Cardiac muscle cell (in vitro differentiated cells and primary cell): Measurements from ENCODE around the gene CCDC178. TPM values are rescaled to one million over a fixed set of nuclear protein-coding genes. Genes with fewer than 3 reads are reported as not detected.
"Not testable (repeated sequence)": the region's sequence is repeated elsewhere in the genome, so short reads cannot be mapped to it uniquely, and the experiment has no call there.

Source experiments
- DNase-seq, 2 donors: peaks; one replicate each; pipeline versions ENCODE4 v3.0.0 to v3.0.0-alpha.2; 2010 to 2017; ENCODE audit warnings: low read depth in 1 of 2, low spot score in 1 of 2
- H3K27ac ChIP-seq: fragments of 200-600 bp; sonication (generic); 2 replicates; pipeline ENCODE4 v1.5.1; 2016
- H3K27me3 ChIP-seq: fragments of 200-600 bp; sonication (generic); 2 replicates; pipeline ENCODE4 v1.6.0; 2016; ENCODE audit warnings: control low read depth
- H3K36me3 ChIP-seq: fragments of 200-600 bp; sonication (generic); 2 replicates; pipeline ENCODE4 v1.5.1; 2016; ENCODE audit warnings: control low read depth
- H3K4me1 ChIP-seq: fragments of 200-600 bp; sonication (generic); 2 replicates; pipeline ENCODE4 v1.8.1; 2017; ENCODE audit warnings: low read depth, mild to moderate bottlenecking, mixed run types
- H3K4me3 ChIP-seq: fragments of 200-600 bp; sonication (generic); 2 replicates; pipeline ENCODE4 v1.5.1; 2016; ENCODE audit warnings: mild to moderate bottlenecking
- H3K9me3 ChIP-seq: fragments of 200-600 bp; sonication (generic); 2 replicates; pipeline ENCODE4 v1.5.1; 2017; ENCODE audit warnings: low read depth, mild to moderate bottlenecking, control low read depth
- polyA plus RNA-seq: library from polyadenylated mRNA; unstranded; fragments of >200 nt; fragmentation: Nextera tagmentation; extraction: Ambion mirVana; gene quantifications from 2 replicates; pipeline ENCODE4 v1.2.1, GENCODE V29; 2016
- total RNA-seq: library from RNA; depleted of rRNA; stranded (reverse); fragments of >200 nt; gene quantifications from 2 replicates; pipeline ENCODE4 v1.2.3, GENCODE V29; 2016
- TF ChIP-seq, protein P1 (sequence below): IDR thresholded peaks from 2 replicates; pipeline ENCODE4 v1.5.1; 2012; ENCODE audit warnings: low read depth, mild to moderate bottlenecking, low read length

Gene CCDC178
- total and polyA plus RNA-seq, 2 experiments from 2014 or later = 0.82 TPM; not detected in 1

DNA sequence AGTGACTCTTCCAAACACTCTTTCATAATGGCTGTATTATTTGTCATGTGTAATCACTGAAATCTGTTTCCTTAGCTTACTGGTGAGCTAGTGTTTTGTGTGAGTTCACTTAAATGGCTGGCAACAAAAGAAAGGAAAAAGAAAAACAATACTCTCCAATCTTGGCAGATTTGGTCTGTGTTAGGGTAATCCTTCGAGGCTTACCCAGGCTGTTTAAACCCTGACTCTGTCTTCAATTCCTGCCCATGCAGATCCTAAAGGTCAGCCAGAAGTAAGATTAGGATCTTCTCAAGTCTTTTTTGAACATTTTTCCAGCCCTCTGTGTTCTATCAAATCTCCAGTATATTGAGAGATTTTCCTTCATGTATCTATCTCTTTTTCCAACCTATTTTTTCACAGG lies 85.3 kb downstream of the CCDC178 start:
- H3K4me1 ChIP-seq = no peaks in the 10 kb centered on the region
- H3K27ac ChIP-seq = no peak overlapping the region
- no peak for DNase-seq
- TF ChIP-seq, protein P1, sequence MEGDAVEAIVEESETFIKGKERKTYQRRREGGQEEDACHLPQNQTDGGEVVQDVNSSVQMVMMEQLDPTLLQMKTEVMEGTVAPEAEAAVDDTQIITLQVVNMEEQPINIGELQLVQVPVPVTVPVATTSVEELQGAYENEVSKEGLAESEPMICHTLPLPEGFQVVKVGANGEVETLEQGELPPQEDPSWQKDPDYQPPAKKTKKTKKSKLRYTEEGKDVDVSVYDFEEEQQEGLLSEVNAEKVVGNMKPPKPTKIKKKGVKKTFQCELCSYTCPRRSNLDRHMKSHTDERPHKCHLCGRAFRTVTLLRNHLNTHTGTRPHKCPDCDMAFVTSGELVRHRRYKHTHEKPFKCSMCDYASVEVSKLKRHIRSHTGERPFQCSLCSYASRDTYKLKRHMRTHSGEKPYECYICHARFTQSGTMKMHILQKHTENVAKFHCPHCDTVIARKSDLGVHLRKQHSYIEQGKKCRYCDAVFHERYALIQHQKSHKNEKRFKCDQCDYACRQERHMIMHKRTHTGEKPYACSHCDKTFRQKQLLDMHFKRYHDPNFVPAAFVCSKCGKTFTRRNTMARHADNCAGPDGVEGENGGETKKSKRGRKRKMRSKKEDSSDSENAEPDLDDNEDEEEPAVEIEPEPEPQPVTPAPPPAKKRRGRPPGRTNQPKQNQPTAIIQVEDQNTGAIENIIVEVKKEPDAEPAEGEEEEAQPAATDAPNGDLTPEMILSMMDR = no peak
- H3K9me3 ChIP-seq = no peaks in the 10 kb centered on the region
- no peaks in the 10 kb centered on the region for H3K36me3 ChIP-seq
- H3K4me3 ChIP-seq = no peak overlapping the region
- H3K27me3 ChIP-seq = no peaks in the 10 kb centered on the region

DNA sequence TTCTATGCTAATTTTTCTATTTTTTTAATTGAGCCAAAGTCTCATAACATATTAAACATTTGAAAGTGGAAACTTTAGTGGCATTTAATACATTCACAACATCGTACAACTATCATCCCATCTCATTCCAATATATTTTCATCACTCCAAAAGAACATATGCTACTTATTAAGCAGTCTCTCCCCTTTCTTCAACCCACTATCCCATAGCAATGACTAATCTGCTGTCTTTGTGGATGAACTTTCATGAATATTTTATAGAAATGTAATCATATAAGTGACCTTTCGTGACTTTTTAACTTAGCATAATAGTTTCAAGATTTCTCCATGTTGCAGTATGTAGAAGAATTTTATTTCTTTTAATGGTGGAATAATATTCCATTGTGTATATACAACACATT lies 90.3 kb downstream of the CCDC178 start:
- Histone ChIP-seq H3K4me3 (no peak overlapping the region), H3K9me3 (no peaks in the 10 kb centered on the region), H3K36me3 (no peaks in the 10 kb centered on the region), H3K27me3 (no peaks in the 10 kb centered on the region), H3K27ac (no peak overlapping the region), H3K4me1 (no peaks in the 10 kb centered on the region)
- TF ChIP-seq, protein P1 = no peak
- no peak for DNase-seq

DNA sequence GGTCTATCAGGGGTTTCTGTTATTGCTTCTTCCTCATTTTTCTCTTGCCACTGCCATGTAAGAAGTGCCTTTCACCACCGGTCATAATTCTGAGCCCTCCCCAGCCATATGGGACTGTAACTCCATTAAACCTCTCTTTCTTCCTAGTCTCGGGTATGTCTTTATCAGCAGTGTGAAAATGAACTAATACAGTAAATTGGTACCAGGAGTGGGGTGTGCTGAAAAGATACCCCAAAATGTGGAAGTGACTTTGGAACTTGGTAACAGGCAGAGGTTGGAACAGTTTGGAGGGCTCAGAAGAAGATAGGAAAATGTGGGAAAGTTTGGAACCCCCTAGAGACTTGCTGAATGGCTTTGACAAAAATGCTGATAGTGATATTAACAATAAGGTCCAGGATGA lies 100.8 kb downstream of the CCDC178 start:
- DNase-seq, H3K4me1 ChIP-seq, H3K36me3 ChIP-seq, H3K27me3 ChIP-seq, H3K4me3 ChIP-seq, H3K27ac ChIP-seq, H3K9me3 ChIP-seq: not testable (repeated sequence)

DNA sequence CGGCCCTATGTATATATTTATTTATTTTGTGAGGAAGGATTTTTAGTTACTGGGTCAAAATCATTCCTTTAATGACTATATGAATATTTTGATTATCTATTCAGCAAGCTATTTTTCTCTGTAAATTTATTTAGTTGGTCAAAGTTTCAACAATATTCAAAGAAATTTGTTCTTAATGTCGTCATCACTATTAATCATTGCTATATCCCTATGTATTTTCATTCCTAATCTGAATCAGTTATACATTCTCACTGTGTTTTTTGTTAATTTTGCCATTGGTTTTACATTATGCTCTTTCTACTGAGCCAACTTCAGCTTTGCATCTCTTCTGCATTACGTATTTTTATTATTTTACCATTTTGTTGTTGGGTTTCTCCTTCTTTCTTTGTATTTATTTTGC lies 105.7 kb downstream of the CCDC178 start:
- TF ChIP-seq, protein P1 = no peak
- no peaks in the 10 kb centered on the region for H3K36me3 ChIP-seq
- H3K27ac ChIP-seq = no peak overlapping the region
- no peak for DNase-seq
- H3K4me3 ChIP-seq = no peak overlapping the region
- H3K9me3 ChIP-seq = no peaks in the 10 kb centered on the region
- no peaks in the 10 kb centered on the region for H3K27me3 ChIP-seq
- H3K4me1 ChIP-seq = no peaks in the 10 kb centered on the region

DNA sequence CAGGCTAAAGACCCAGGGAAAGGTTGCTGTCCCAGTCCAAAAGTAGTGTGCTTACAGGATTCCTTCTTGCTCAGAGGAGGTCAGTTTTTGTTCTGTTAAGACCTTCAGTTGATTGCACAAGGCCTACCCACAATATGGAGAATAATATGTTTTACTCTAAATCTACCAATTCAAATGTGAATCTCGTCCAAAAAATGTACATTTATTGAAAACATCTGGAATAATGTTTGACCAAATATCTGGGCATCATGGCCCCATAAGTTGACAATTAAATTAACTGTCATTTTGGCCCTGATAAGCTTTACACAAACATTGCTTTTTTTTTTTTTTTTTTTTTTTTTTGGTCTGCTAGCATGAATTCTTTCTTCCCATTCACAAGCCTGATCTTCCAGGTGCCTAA lies 109.8 kb downstream of the CCDC178 start:
- no peak for DNase-seq
- Histone ChIP-seq H3K4me1 (no peaks in the 10 kb centered on the region), H3K27ac (no peak overlapping the region), H3K9me3 (no peaks in the 10 kb centered on the region), H3K4me3 (no peak overlapping the region), H3K36me3 (no peaks in the 10 kb centered on the region), H3K27me3 (no peaks in the 10 kb centered on the region)
- TF ChIP-seq, protein P1 = no peak

DNA sequence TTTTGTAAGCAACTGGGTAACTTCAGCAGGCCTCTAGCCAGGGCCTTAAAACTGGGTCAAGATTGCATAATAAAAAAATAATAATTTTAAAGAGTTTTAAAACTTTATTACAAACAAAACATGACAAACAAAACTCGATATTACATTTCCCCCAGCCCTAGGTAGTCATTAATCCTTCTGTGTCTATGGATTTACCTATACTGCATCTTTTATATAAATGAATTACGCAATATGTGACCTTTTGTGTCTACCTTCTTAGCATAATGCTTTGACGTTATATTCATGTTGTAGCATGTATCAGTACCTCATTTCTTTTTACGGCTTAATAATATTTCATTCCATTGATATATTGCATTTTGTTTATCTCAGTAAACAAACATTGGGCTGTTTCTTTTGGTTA lies 113.5 kb downstream of the CCDC178 start:
- Histone ChIP-seq H3K36me3 (no peaks in the 10 kb centered on the region), H3K27ac (no peak overlapping the region), H3K4me1 (no peaks in the 10 kb centered on the region), H3K9me3 (no peaks in the 10 kb centered on the region), H3K4me3 (no peak overlapping the region), H3K27me3 (no peaks in the 10 kb centered on the region)
- TF ChIP-seq, protein P1 = no peak
- DNase-seq = no peak
